Astrocyte (in vitro differentiated cells and primary cell): ENCODE measurements around the gene PKNOX2.

Experiments
- EZH2 ChIP-seq: IDR thresholded peaks from 2 replicates; pipeline ENCODE4 v1.6.1; 2012; ENCODE audit warnings: mild to moderate bottlenecking, low read length, inconsistent platforms; ENCODE audit not compliant: insufficient read depth
- TF ChIP-seq, protein P1 (sequence below): IDR thresholded peaks from 2 replicates; pipeline ENCODE4 v1.5.1; 2011; ENCODE audit warnings: low read depth, mild to moderate bottlenecking, inconsistent platforms, low read length, moderate library complexity; ENCODE audit not compliant: insufficient read depth

DNA sequence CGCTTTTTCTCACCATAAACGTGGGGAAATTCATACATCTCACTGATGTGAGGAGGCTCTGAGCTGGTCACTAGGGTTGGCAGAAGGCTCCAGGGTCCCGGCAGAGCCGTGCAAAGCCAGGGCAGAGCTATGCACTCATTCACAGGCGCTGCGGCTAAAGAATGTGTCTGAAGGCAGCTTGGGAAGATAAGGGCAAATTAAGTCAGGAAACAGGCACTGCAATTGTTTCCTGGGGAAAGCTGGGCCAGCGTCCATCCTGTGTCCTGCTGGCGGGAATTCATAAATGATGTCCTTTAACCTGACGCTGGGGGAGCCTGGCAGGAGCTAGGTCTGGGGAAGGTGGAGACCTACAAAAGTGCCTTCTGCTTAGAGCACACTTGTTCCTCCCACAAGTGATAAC, 27.6 kb downstream of the PKNOX2 start:
- TF ChIP-seq, protein P1, sequence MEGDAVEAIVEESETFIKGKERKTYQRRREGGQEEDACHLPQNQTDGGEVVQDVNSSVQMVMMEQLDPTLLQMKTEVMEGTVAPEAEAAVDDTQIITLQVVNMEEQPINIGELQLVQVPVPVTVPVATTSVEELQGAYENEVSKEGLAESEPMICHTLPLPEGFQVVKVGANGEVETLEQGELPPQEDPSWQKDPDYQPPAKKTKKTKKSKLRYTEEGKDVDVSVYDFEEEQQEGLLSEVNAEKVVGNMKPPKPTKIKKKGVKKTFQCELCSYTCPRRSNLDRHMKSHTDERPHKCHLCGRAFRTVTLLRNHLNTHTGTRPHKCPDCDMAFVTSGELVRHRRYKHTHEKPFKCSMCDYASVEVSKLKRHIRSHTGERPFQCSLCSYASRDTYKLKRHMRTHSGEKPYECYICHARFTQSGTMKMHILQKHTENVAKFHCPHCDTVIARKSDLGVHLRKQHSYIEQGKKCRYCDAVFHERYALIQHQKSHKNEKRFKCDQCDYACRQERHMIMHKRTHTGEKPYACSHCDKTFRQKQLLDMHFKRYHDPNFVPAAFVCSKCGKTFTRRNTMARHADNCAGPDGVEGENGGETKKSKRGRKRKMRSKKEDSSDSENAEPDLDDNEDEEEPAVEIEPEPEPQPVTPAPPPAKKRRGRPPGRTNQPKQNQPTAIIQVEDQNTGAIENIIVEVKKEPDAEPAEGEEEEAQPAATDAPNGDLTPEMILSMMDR, result no peak
- TF ChIP-seq EZH2, result no peak
